HG02588 (cell line): Measurements from ENCODE around the gene FYB1.
A peak's percentile ranks its signal among the peaks of the same experiment; 100 is the strongest.

Source experiments
- ATAC-seq: cut with Tn5 transposase; IDR thresholded peaks from one replicate; pipeline ENCODE4 v1.9.1; 2021; ENCODE audit warnings: mild to moderate bottlenecking, moderate library complexity; ENCODE audit not compliant: unreplicated experiment

The FYB1 gene

GRCh38 chr5:39100301-39100850, 119.0 kb downstream of the FYB1 start:
- no peak for ATAC-seq

GRCh38 chr5:39099831-39100230, 119.5 kb downstream of the FYB1 start:
- no peak for ATAC-seq

DNA sequence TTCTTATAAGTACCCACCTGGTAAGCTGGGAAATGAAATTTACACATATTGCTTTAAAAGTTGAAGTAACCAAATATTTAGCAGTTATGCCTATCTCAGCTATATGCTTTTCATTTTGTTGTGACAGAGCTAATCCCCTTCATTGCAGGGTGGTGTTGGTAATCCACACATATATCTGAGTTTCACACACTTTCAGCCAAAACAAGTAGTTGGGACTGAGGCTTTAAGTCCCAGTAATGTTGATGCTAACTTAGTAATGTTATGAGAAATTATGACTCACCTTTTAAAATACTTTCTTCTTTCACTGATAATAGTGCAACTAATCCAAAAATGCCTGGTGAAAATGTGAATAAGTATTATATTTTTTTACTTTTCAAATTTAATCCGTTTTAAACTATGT, 126.0 kb downstream of the FYB1 start:
- ATAC-seq: no peak

GRCh38 chr5:39092581-39093351, 126.6 kb downstream of the FYB1 start:
- ATAC-seq: no peak

GRCh38 chr5:39091940-39092580, 127.3 kb downstream of the FYB1 start:
- no peak for ATAC-seq

GRCh38 chr5:39083968-39084367, 135.4 kb downstream of the FYB1 start:
- ATAC-seq: no peak

DNA sequence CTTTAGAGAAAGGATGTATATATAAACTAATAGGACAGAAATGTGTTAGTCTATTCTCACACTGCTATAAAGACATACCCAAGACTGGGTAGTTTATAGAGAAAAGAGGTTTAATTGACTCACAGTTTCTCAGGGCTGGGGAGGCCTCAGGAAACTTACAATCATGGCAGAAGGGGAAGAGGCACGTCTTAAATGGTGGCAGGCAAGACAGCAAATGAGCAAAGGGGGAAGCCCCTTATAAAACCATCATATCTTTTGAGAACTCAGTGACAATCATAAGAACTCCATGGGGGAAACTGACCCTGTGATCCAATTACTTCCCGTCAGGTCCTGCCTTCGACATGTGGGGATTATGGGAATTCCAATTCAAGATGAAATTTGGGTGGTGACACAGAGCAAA, 136.4 kb downstream of the FYB1 start:
- ATAC-seq: no peak

DNA sequence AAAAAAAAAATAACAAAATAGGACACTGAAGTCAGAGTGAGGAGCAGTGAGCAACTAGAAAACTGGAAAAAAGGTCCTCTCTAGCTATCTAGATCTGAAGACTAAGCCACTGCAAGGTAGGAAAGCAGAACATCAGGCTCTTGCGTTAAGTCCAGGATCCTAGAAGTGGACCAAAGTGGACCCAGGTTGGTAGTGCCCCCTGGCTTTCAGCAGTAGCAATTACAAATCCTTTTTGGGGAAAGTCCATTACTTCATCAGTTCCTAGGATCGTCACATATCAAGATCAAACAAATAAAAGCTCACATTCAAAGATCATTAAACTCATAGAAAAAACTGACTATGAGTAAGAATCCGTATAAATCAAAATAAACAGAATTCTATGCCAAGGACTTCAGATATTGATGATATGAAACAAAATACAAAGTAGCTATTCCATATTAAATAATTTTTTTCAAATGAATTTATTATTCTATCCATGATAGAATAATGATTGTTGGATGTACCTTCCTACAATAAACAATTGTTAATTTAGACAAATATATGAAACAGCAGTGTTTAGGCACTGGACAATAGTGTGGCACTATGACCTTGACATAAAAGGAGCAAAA, 138.7 kb downstream of the FYB1 start:
- ATAC-seq: peak; percentile 51

DNA sequence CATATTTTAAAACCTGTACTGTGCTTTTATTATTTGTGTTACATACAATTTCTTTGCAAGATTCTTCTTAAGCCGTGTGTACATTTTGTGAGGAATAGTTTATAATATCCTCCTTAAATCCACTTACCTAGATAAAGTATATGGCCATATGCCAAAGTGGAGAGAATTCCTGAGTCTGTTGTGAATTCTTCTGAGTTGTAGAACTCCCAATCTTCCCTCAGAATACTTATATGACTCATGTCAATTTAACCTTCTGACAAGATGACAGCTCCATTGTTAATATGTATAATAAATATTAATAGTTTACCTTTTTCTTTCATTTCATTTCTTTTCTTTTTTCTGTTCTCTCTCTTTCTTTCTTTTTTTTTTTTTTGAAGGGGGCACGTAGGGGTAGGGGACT, 139.2 kb downstream of the FYB1 start:
- no peak for ATAC-seq

DNA sequence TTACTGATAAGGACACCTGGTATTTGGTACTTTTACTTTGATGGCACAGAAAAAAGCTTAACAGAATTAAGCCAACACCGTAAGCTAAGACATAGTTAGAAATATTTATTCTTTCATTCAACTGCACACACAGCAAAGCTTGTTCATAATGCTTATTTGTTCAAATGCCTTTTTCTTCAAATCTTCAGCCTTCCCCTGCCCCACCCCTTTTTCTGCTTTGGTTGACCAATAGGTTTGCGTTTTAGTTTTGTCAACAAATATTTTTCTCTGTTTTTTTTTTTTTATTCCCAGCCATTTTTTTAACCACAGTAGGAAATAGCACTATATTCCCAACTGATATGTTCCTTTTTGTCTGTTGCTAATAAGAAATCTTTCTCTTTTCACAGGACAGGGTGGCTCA, 140.2 kb downstream of the FYB1 start:
- no peak for ATAC-seq

DNA sequence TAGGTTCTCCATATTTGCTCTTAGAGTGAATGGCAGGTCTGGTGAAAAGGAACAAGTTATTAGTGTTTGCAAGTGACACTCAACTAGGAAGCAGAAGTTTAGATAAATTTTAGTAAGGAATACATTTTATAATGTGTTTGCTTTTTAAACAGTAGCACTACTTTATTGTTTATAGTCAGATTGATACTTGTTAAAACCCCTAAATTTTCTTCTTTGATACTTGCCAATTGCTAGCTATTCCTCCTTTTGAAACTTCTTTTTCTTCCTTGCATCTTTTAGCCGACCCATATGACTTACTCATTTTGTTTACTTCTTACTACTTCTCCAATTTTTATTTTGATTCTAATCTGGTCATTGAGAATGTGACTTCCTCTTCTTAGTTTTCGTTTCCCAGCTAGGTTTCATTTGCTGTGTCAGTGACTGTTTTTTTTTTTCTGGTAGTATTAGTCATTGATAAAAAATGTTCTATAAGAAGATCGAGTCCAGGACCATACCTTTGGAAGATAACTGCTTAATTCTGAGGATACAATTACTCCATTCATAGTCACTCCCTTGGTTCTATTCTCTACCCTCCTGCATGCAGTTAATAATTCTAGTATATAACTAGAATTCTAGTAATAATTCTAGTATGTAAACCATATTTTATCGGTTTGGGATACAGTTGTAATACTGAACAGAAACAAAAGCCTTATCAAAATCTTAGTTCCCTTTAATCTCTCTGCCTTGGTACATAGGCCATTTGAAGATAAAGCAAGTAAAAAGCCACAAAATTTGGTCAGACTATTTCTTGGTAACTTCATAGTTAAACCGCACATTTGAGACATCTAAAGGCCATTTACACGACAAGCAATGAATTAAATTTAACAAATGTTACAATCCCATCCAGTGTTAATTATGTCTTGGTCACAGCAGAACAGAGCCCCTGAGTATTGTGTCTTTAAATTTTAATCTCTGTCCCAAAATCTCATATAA, 142.3 kb downstream of the FYB1 start:
- no peak for ATAC-seq

DNA sequence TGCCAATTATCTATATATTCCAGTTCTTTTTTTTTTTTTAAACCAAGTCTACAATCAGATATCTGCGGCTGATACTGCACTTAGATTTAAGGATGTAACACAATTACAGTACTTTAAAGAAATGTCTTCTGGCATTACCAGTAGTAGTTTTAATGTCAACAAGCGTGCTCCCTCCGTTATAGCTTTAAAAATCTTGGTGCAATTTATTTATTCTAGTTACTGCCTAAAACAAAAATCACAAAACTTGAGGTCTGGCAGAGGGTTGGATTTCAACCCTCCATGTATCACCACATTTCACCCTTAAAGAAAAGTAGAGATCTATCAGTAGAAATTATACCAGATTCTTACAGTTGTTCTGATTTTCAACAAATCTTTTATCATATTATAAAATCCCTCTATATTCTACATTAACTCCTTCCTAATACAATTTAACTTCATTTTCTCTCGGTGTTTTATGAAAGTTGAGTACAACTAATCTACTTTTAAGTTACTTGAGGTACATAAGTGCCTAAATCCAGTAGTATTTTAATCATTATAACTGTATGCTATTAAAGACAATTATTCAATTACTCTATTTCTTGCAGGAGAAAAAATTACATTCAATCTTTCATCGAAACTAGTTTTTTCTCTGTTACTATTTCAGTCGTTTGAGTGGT, 143.1 kb downstream of the FYB1 start:
- ATAC-seq: no peak

DNA sequence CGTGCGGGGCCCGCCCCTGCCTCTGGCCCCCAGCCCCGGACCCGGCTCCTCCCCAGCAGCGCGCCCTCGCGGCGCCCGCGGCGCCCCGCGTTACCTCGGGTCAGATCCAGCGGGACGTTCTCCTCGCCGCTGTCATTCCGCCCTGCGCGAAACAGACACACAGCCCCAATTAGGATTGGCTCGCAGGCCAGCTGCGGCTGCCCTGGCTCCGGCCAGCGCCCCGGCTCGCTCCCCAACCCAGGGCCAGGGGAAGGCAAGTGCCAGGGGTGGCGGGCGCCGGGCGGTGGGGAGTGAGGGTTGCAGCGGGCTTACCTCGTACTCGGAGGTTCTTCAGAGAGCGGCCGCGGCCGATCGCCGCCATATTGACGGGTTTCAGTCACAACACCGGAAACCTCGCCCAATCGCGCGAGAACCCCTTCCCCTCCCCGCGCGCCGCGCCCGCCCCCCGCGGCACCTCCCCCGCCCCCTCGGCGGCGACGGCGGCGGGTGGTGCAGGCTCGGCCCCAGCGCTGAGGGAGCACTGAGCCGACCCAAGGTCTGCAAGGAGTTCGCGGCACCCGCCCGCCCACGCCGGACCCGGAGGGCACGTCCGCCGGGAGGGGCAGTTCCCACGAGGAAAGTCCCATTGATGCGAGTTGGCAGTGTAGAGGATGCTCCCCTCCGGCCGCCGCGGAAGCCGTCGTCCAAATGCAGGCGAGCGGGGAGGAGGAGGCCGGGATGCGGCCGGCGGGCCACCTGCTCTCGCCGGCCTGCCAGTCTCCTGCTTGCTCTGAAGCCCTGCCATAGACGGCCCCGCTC, 145.1 kb downstream of the FYB1 start, which contains the start of gene RICTOR:
TSS of gene RICTOR (minus strand) at position 383 of the 798 bp plus-strand sequence. CDS start at position 361, 22 bp downstream.
- ATAC-seq: peak; percentile 76

DNA sequence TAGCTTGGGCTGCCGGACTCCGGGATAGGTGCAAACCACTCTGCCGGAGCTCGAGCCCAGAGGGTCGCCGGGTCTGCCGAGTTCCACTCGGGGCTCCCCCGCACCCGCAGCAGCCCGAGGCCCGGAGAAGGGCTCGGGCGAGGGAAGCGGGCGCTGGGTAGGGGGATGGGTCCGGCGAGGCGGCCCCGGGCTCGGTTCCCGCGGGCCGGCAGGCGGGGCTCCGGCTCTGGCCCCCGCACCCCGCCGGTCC, 145.7 kb downstream of the FYB1 start:
- peak; percentile 26 for ATAC-seq

GRCh38 chr5:39072925-39073766, 146.2 kb downstream of the FYB1 start:
- peak; percentile 32 for ATAC-seq

DNA sequence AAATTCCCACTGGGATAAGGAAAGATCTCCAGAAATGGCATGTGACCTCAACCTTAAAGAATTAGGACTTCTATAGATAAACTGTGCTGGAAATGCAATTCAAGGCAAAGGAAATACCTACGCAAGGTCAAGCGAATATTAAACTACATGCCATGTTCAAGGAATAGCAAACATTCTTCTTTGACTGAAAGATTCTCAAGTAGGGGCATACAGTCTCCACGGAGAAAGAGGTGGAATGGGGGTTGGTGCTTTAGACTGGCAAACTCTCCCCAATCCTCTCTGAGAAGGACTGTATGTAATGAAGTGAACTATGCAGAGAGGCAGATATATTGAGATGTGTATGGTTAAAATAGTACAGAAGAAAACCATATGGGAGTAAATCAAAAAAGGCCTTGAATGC, 151.3 kb downstream of the FYB1 start:
- no peak for ATAC-seq

- ATAC-seq: no peak
These were observed 154.9 kb downstream of the FYB1 start for GRCh38 chr5:39064450-39064849.

- ATAC-seq: no peak
These were observed 156.3 kb downstream of the FYB1 start for GRCh38 chr5:39063037-39063436.

GRCh38 chr5:39062530-39062929, 156.8 kb downstream of the FYB1 start:
- ATAC-seq: no peak
